ENCODE data around the gene SMOC2.
"Not testable (repeated sequence)": the region's sequence is repeated elsewhere in the genome, so short reads cannot be mapped to it uniquely, and the experiment has no call there.

SMOC2 gene

DNA sequence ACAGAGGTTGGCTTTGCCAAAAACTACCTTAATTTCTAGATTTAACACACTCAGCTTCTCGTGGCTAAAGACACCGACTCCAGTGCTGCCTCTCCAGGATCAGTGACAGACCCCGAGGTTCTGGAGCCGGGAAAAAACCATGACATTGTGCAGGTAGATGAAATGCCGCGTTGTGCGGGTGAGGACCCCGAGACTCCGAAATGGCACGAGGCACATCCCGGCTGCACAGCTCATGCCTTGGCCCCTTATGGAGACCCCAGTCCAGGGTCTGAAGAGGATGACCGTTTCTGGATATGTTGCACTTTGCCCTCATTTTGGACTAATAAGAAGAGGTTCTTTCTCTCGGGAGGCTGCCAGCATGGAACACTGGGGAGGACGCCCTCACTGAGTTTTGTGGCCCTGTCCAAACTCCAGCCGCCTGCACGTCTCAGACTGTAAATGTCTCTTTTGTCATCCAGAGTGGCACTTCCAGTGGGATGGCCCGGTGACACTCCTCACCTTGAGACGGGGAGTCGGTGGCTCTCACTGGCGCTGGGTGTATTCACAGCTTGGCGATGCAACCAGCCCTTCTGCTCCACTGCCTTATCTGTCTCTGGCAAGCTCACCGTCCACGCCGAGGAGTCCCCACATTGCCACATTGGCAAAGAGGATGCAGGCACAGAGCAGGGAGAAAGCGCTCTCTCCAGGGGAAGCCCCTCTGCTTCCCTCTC lies 245.2 kb downstream of the SMOC2 start:
- Histone ChIP-seq H3K27ac (ENCODE audit: low read depth, low read length) (no peak overlapping the region), H3K4me1 (ENCODE audit: insufficient read depth, low read length) (no peaks in the 10 kb centered on the region), H3K4me3 (ENCODE audit: low read depth in 1 of 2, low read length in 2 of 2) (no peak overlapping the region), H3K9me3 (ENCODE audit: low read length) (no peaks in the 10 kb centered on the region), H3K36me3 (ENCODE audit: insufficient read depth, low read length) (no peaks in the 10 kb centered on the region), H3K9ac (ENCODE audit: low read length) (no peak overlapping the region), H3K27me3 (ENCODE audit: control insufficient read depth in 1 of 2, insufficient read depth in 2 of 2, low read length in 2 of 2) (no peaks in the 10 kb centered on the region)

DNA sequence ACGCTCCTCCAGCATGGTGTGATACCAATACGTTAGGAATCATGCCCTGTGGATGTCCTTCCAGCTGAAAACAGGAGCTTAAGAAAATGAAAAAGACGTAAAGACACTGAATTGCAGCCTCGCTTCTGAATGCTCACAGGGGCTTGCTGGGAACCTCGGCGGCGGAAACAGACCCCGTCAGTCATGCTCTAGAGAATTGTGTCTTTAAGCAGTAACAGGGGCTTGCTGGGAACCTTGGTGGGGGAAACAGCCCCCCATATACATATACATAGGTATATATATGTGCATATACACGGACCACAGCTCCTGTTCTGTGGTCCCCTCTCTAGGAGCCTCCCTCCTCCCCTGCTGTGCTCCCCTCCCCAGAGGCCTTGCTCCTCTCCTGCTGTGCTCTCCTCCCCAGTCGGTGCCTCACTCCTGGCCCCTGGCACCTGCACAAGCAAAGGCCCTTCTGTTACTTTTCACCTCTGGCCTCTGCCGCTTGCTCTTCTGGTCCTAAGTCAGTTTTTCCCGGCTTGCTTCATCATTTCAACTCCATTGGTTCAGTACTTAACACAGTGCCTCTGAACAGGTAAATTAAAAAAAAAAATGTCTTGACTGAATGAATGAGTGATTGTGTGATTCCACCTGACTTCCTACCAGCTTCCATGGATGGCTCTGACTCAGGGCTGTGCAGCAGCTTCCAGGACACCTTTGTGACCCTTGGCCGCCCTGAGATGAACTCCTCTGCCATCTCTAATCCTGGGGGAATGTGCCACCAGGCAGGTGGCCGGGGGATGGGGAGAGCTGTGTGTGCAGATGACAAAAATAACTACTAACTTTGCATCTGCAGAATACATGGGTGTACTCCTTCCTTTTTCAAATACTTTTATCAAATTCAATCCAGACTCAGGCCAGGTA lies 246.1 kb downstream of the SMOC2 start:
- no peaks in the 10 kb centered on the region for H3K4me1 ChIP-seq (ENCODE audit: insufficient read depth, low read length)
- H3K27me3 ChIP-seq (ENCODE audit: control insufficient read depth in 1 of 2, insufficient read depth in 2 of 2, low read length in 2 of 2): no peaks in the 10 kb centered on the region
- H3K9ac ChIP-seq (ENCODE audit: low read length): no peak overlapping the region
- H3K9me3 ChIP-seq (ENCODE audit: low read length): no peaks in the 10 kb centered on the region
- no peaks in the 10 kb centered on the region for H3K36me3 ChIP-seq (ENCODE audit: insufficient read depth, low read length)
- no peak overlapping the region for H3K27ac ChIP-seq (ENCODE audit: low read depth, low read length)
- H3K4me3 ChIP-seq (ENCODE audit: low read depth in 1 of 2, low read length in 2 of 2): no peak overlapping the region

DNA sequence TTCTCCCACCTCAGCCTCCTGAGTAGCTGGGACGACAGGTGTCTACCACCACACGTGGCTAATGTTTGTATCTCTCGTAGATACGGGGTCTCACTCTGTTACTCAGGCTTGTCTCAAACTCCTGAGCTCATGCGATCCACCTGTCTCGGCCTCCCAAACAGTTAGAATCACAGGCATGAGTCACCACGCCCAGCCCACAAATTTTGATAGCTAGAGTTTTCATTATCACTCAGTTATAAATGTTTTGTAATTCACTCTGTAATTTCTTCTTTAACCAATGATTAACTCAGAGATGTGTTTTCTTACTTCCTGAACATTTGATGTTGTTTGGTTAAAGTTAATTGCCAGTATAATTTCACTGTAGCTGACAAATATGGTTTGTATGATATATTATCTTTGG lies 249.3 kb downstream of the SMOC2 start:
- no peak overlapping the region for H3K27ac ChIP-seq (ENCODE audit: low read depth, low read length)
- no peak overlapping the region for H3K9ac ChIP-seq (ENCODE audit: low read length)
- no peaks in the 10 kb centered on the region for H3K4me1 ChIP-seq (ENCODE audit: insufficient read depth, low read length)
- no peaks in the 10 kb centered on the region for H3K36me3 ChIP-seq (ENCODE audit: insufficient read depth, low read length)
- no peak overlapping the region for H3K4me3 ChIP-seq (ENCODE audit: low read depth in 1 of 2, low read length in 2 of 2)
- no peaks in the 10 kb centered on the region for H3K27me3 ChIP-seq (ENCODE audit: control insufficient read depth in 1 of 2, insufficient read depth in 2 of 2, low read length in 2 of 2)
- H3K9me3 ChIP-seq (ENCODE audit: low read length): no peaks in the 10 kb centered on the region

DNA sequence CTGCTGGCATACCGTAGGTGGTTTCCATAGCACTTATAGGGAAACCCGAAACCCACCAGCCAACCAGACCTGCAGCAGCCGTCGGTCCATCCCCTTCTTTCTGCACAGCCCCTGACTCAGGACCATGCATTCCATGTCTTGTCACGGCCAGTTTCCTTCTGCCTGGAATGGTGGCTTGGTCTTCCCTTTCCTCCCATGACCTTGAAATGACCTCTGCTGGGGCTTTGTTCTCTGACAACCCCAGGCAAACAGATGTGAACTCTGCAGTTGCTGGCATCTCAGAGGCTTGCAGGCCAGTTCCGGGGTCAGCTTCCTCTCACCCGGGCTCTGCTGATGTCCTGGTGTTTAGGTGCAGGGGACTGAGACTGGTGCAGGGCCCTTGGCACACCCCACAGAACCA lies 250.8 kb downstream of the SMOC2 start:
- no peaks in the 10 kb centered on the region for H3K27me3 ChIP-seq (ENCODE audit: control insufficient read depth in 1 of 2, insufficient read depth in 2 of 2, low read length in 2 of 2)
- H3K9ac ChIP-seq (ENCODE audit: low read length): no peak overlapping the region
- H3K9me3 ChIP-seq (ENCODE audit: low read length): no peaks in the 10 kb centered on the region
- no peaks in the 10 kb centered on the region for H3K36me3 ChIP-seq (ENCODE audit: insufficient read depth, low read length)
- no peak overlapping the region for H3K27ac ChIP-seq (ENCODE audit: low read depth, low read length)
- H3K4me1 ChIP-seq (ENCODE audit: insufficient read depth, low read length): no peaks in the 10 kb centered on the region
- H3K4me3 ChIP-seq (ENCODE audit: low read depth in 1 of 2, low read length in 2 of 2): no peak overlapping the region

DNA sequence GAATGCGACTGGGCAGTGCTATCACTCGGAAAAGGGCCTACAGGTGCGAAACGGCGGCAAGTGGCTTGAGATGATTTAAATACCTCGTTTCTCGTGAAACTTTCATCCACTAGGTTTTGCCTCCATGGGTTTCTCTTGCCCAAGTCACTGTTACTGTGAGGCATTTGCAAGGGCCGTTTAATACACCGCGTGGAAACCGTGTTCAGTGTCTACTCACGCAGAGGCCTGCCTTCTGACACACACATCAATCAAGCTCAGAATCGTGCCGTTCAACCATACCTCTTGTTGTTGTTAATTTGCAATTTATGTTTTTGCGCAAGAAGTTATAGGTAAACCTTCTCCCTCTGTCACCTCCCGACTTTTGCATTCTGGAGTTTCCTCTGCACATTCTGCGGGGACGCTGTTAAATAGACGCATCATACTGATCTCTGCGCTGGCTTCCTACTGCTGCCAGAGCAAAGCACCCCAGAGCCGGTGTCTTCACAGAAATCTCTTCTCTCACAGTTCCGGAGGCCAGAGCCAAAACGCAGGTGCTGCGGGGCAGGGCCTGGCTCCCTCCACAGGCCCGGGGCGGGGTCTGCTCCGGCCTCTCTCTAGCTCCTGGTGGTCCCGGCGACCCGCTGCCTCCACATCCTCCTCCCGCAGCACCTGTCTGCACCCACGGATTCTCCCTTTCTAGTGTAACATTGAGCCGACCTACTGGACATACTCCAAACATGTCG lies 251.4 kb downstream of the SMOC2 start:
- Histone ChIP-seq H3K36me3 (ENCODE audit: insufficient read depth, low read length) (no peaks in the 10 kb centered on the region), H3K27ac (ENCODE audit: low read depth, low read length) (no peak overlapping the region), H3K9ac (ENCODE audit: low read length) (no peak overlapping the region), H3K4me3 (ENCODE audit: low read depth in 1 of 2, low read length in 2 of 2) (no peak overlapping the region), H3K27me3 (ENCODE audit: control insufficient read depth in 1 of 2, insufficient read depth in 2 of 2, low read length in 2 of 2) (no peaks in the 10 kb centered on the region), H3K9me3 (ENCODE audit: low read length) (no peaks in the 10 kb centered on the region), H3K4me1 (ENCODE audit: insufficient read depth, low read length) (no peaks in the 10 kb centered on the region)

DNA sequence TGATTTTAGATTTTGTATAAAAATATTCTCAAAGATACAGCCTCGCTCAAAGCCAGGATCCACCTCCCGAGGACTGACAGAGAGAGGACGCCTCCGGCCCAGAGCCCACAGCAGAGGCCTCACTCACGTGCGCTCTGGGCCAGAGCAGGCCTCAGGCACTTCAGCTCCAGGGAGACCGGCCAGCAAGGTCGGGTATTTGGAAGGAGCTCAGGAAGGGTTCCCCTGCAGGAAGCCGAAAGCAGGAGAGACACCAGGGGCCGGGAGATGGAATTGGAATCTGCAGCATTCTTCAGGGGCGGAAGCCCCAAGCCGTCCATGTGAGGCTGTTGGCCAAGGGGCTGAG lies 251.9 kb downstream of the SMOC2 start:
- H3K27ac ChIP-seq (ENCODE audit: low read depth, low read length); H3K4me3 ChIP-seq (ENCODE audit: low read depth in 1 of 2, low read length in 2 of 2); H3K27me3 ChIP-seq (ENCODE audit: control insufficient read depth in 1 of 2, insufficient read depth in 2 of 2, low read length in 2 of 2); H3K9ac ChIP-seq (ENCODE audit: low read length); H3K4me1 ChIP-seq (ENCODE audit: insufficient read depth, low read length); H3K36me3 ChIP-seq (ENCODE audit: insufficient read depth, low read length); H3K9me3 ChIP-seq (ENCODE audit: low read length): not testable (repeated sequence)

DNA sequence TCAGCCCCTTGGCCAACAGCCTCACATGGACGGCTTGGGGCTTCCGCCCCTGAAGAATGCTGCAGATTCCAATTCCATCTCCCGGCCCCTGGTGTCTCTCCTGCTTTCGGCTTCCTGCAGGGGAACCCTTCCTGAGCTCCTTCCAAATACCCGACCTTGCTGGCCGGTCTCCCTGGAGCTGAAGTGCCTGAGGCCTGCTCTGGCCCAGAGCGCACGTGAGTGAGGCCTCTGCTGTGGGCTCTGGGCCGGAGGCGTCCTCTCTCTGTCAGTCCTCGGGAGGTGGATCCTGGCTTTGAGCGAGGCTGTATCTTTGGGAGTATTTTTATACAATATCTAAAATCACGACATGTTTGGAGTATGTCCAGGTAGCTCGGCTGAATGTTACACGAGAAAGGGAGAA lies 253.8 kb downstream of the SMOC2 start:
- H3K27me3 ChIP-seq (ENCODE audit: control insufficient read depth in 1 of 2, insufficient read depth in 2 of 2, low read length in 2 of 2); H3K4me3 ChIP-seq (ENCODE audit: low read depth in 1 of 2, low read length in 2 of 2): not testable (repeated sequence)

DNA sequence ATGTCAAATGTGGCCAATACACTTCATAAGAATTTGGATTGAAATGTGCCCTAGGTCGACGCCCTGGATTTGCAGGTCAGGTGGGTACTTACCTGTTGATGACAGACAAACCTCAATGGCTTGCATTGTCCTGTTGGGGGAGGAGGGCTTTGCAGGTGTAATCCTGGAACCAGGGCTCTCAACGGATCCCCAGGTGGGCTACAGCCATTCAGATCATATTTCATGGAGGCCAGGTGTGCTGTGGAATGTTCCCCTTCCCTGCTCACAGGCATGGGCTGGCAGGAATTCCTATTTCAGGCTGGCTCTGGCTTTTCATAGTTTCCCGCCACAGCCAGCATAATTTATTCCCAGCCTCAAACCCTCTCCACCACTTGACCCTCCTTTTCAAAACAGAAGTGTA lies 254.7 kb downstream of the SMOC2 start:
- H3K36me3 ChIP-seq (ENCODE audit: insufficient read depth, low read length): no peaks in the 10 kb centered on the region
- no peak overlapping the region for H3K27ac ChIP-seq (ENCODE audit: low read depth, low read length)
- H3K9me3 ChIP-seq (ENCODE audit: low read length): no peaks in the 10 kb centered on the region
- no peaks in the 10 kb centered on the region for H3K27me3 ChIP-seq (ENCODE audit: control insufficient read depth in 1 of 2, insufficient read depth in 2 of 2, low read length in 2 of 2)
- no peak overlapping the region for H3K4me3 ChIP-seq (ENCODE audit: low read depth in 1 of 2, low read length in 2 of 2)
- H3K9ac ChIP-seq (ENCODE audit: low read length): no peak overlapping the region
- peaks cover 16% of the 10 kb centered on the region for H3K4me1 ChIP-seq (ENCODE audit: insufficient read depth, low read length)

More for the DNA sequence above, 253.8 kb downstream of the SMOC2 start:
- not testable (repeated sequence) for H3K4me1 ChIP-seq (ENCODE audit: insufficient read depth, low read length); H3K9me3 ChIP-seq (ENCODE audit: low read length); H3K36me3 ChIP-seq (ENCODE audit: insufficient read depth, low read length); H3K9ac ChIP-seq (ENCODE audit: low read length); H3K27ac ChIP-seq (ENCODE audit: low read depth, low read length)

DNA sequence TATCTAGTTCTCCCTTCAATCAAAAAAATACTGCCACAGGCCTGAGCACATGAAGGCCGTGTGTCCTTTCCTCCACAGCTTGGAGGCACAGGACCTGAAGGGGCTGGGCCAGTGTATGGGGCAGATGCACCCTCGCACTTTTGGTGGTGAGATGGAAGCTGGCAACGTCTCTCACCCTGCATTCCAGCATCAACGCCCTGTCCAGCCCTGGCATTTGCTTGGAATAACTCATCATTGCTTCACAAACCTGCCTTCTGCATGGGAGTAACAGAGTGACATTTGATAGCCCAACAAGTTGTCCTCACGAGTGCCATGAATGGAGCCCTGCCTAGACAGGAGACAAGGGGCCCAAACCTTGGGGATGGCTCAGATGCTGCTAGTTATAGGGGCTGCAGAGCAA lies 257.9 kb downstream of the SMOC2 start:
- no peak overlapping the region for H3K9ac ChIP-seq (ENCODE audit: low read length)
- no peaks in the 10 kb centered on the region for H3K9me3 ChIP-seq (ENCODE audit: low read length)
- H3K4me3 ChIP-seq (ENCODE audit: low read depth in 1 of 2, low read length in 2 of 2): no peak overlapping the region
- no peaks in the 10 kb centered on the region for H3K27me3 ChIP-seq (ENCODE audit: control insufficient read depth in 1 of 2, insufficient read depth in 2 of 2, low read length in 2 of 2)
- H3K27ac ChIP-seq (ENCODE audit: low read depth, low read length): no peak overlapping the region
- H3K4me1 ChIP-seq (ENCODE audit: insufficient read depth, low read length): peaks cover 20% of the 10 kb centered on the region
- no peaks in the 10 kb centered on the region for H3K36me3 ChIP-seq (ENCODE audit: insufficient read depth, low read length)

DNA sequence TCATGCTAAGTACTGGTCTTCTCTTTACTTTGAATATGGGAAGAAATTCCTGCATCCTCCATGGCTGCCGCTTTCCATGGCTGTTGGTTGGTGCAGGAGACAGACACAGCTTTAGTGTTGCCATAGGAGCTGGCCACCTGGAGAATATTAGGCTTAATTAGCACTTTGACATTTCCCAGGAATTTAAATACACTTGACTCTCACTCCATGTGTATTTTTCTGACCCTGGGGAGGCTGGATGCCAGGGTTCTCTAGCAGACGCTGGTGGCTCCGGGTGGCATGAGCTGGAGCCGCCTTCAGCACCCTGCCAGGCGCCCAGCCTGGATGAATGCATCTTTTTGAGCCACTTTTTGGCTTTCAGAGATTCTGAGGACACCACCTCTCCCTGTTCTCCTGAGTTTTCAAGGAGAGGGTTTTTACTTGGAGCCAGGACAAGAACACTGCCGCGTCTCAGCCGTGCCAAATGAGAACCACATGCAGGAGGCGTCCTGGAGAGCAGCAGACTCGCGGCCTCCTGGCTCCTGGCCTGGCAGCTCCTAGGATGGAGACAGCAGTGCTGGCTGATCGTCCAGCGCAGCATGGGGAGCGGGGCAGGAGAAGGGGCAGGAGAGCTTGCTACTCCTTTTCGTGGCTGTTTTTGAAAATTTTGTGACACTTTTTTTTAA lies 258.8 kb downstream of the SMOC2 start:
- no peaks in the 10 kb centered on the region for H3K9me3 ChIP-seq (ENCODE audit: low read length)
- H3K9ac ChIP-seq (ENCODE audit: low read length): no peak overlapping the region
- no peaks in the 10 kb centered on the region for H3K27me3 ChIP-seq (ENCODE audit: control insufficient read depth in 1 of 2, insufficient read depth in 2 of 2, low read length in 2 of 2)
- no peak overlapping the region for H3K4me3 ChIP-seq (ENCODE audit: low read depth in 1 of 2, low read length in 2 of 2)
- no peaks in the 10 kb centered on the region for H3K36me3 ChIP-seq (ENCODE audit: insufficient read depth, low read length)
- no peak overlapping the region for H3K27ac ChIP-seq (ENCODE audit: low read depth, low read length)
- H3K4me1 ChIP-seq (ENCODE audit: insufficient read depth, low read length): peaks cover 23% of the 10 kb centered on the region

DNA sequence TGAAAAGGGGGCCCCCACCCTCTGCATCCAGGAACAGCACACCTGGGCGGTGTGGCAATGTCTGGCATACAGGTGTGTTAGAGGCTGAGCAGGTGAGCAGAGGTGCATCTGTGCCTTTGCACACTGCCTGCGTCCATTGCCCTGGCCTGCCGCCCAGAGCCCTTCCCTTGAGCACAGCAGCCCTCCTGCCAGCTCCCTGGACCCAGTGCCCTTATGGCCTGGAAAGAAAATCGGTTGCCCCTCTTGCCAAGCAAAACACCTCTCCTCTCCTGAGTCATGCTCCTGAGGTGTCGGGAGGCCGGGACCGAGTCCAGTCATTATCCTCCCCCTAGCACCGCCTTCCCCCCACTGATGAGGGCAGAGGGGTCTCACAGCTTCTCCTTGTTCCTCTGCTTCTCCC lies 259.9 kb downstream of the SMOC2 start:
- Histone ChIP-seq H3K9me3 (ENCODE audit: low read length) (no peaks in the 10 kb centered on the region), H3K4me1 (ENCODE audit: insufficient read depth, low read length) (peaks cover 23% of the 10 kb centered on the region), H3K27ac (ENCODE audit: low read depth, low read length) (no peak overlapping the region), H3K4me3 (ENCODE audit: low read depth in 1 of 2, low read length in 2 of 2) (no peak overlapping the region), H3K36me3 (ENCODE audit: insufficient read depth, low read length) (no peaks in the 10 kb centered on the region), H3K27me3 (ENCODE audit: control insufficient read depth in 1 of 2, insufficient read depth in 2 of 2, low read length in 2 of 2) (no peaks in the 10 kb centered on the region), H3K9ac (ENCODE audit: low read length) (no peak overlapping the region)
